Lung (tissue), 12 donors: ENCODE results near the gene PNPO. TPM values are rescaled to one million over a fixed set of nuclear protein-coding genes. Genes with fewer than 3 reads are reported as not detected.

Experiments used
- ATAC-seq: fragments of 200-7000 bp; cut with Tn5 transposase; one replicate; pipeline ENCODE4 v1.9.1; 2020; ENCODE audit warnings: moderate number of reproducible peaks; ENCODE audit not compliant: insufficient read depth, low FRiP score
- DNase-seq, 3 donors: peaks; one replicate each; pipeline ENCODE4 v3.0.0-alpha.2; 2013 to 2017
- H3K27ac ChIP-seq, 2 donors: one replicate each; pipeline ENCODE4 v1.5.1; 2013; ENCODE audit warnings: mild to moderate bottlenecking in 2 of 2, moderate library complexity in 2 of 2, control low read depth in 1 of 2, inconsistent platforms in 1 of 2, low read depth in 1 of 2, low read length in 1 of 2
- H3K27me3 ChIP-seq, 3 donors: one replicate each; pipeline ENCODE4 v1.5.1; 2013; ENCODE audit warnings: low read length in 2 of 3; ENCODE audit not compliant: control insufficient read depth in 3 of 3, insufficient read depth in 3 of 3
- H3K36me3 ChIP-seq, 4 donors: one replicate each; pipeline ENCODE4 v1.5.1; 2013; ENCODE audit warnings: low read length in 4 of 4, mild to moderate bottlenecking in 1 of 4, moderate library complexity in 1 of 4; ENCODE audit not compliant: control insufficient read depth in 4 of 4, insufficient read depth in 4 of 4
- H3K4me1 ChIP-seq, 5 donors: one replicate each; pipeline ENCODE4 v1.5.1; 2013; ENCODE audit warnings: low read length in 5 of 5, mild to moderate bottlenecking in 2 of 5, moderate library complexity in 1 of 5; ENCODE audit not compliant: control insufficient read depth in 5 of 5, insufficient read depth in 5 of 5
- H3K4me3 ChIP-seq: one replicate; pipeline ENCODE4 v1.5.1; 2013; ENCODE audit warnings: mild to moderate bottlenecking, control low read depth, moderate library complexity
- H3K9ac ChIP-seq, 2 donors: one replicate each; pipeline ENCODE4 v1.5.1; 2013; ENCODE audit warnings: low read length in 2 of 2, control low read depth in 1 of 2; ENCODE audit not compliant: insufficient read depth in 1 of 2
- H3K9me3 ChIP-seq, 4 donors: one replicate each; pipeline ENCODE4 v1.5.1; 2013; ENCODE audit warnings: low read length in 3 of 4, mild to moderate bottlenecking in 1 of 4, moderate library complexity in 1 of 4; ENCODE audit not compliant: control insufficient read depth in 4 of 4, insufficient read depth in 3 of 4
- CTCF ChIP-seq: IDR thresholded peaks from 2 replicates; pipeline ENCODE4 v1.5.1; 2012; ENCODE audit warnings: mild to moderate bottlenecking; ENCODE audit errors: control extremely low read depth, extremely low read depth
- WGBS, 2 donors: extraction: QIAGEN DNeasy Blood & Tissue Kit; methylation state at CpG; one replicate each; pipeline ENCODE4 v1.1.7; 2013; 5-methylcytosine and 5-hydroxymethylcytosine counted together
- polyA plus RNA-seq, 2 donors: library from polyadenylated mRNA; stranded (reverse); fragments of 200-250 nt; gene quantifications; one replicate each; pipeline ENCODE4 v1.2.1, GENCODE V29; 2013
- total RNA-seq, 2 donors: library from RNA; depleted of rRNA in 1 of 2; stranded (reverse); fragments of >200 nt in 1 of 2; gene quantifications; one replicate each; pipeline ENCODE4 v1.2.1, GENCODE V29; 2014 to 2021
- donor health status: control.
- donor health status: control.
- donor health status: Bipolar disorder and iron deficiency.
- donor health status: healthy.
- donor health status: DM: yes; HTN: yes; CAD: no.

The PNPO gene
- total and polyA plus RNA-seq, 4 donors, result 9.3 to 43.9 (median 11.2) TPM

GRCh38 chr17:47980541-47980940, 39.2 kb downstream of the PNPO start:
- Histone ChIP-seq H3K9me3 (no peaks in the 10 kb centered on the region), H3K36me3 (peaks cover 12 to 56% (median 37%) of the 10 kb centered on the region in 4 donors), H3K4me1 (no peaks in the 10 kb centered on the region), H3K9ac (no peak overlapping the region), H3K4me3 (no peak overlapping the region), H3K27ac (no peak overlapping the region), H3K27me3 (no peaks in the 10 kb centered on the region)
- ATAC-seq (no peak), DNase-seq (no peak)
- no peak for TF ChIP-seq CTCF

GRCh38 chr17:47981462-47981861, 40.1 kb downstream of the PNPO start:
- no peak for ATAC-seq

GRCh38 chr17:47982091-47982617, 40.8 kb downstream of the PNPO start:
- H3K27me3 ChIP-seq, result no peaks in the 10 kb centered on the region
- H3K4me1 ChIP-seq, result peaks cover 0 to 3% (median 0%) of the 10 kb centered on the region in 5 donors
- no peak for TF ChIP-seq CTCF
- no peak overlapping the region for H3K9ac ChIP-seq
- DNase-seq (no peak), ATAC-seq (no peak)
- no peak overlapping the region for H3K27ac ChIP-seq
- no peaks in the 10 kb centered on the region for H3K9me3 ChIP-seq
- H3K4me3 ChIP-seq, result no peak overlapping the region
- 74 to 78% methylated on average over 14 of the region's 14 CpGs for WGBS, 2 donors
- H3K36me3 ChIP-seq, result peaks cover 5 to 44% (median 30%) of the 10 kb centered on the region in 4 donors

More at GRCh38 chr17:47981462-47981861, 40.1 kb downstream of the PNPO start:
- no peak overlapping the region for H3K4me3 ChIP-seq
- H3K4me1 ChIP-seq, result no peaks in the 10 kb centered on the region
- no peaks in the 10 kb centered on the region for H3K27me3 ChIP-seq
- no peak for TF ChIP-seq CTCF
- no peaks in the 10 kb centered on the region for H3K9me3 ChIP-seq
- no peak overlapping the region for H3K9ac ChIP-seq
- DNase-seq, result no peak
- H3K27ac ChIP-seq, result no peak overlapping the region
- H3K36me3 ChIP-seq, result peaks cover 5 to 47% (median 33%) of the 10 kb centered on the region in 4 donors
- 45 to 77% methylated on average over 9 of the region's 9 CpGs for WGBS, 2 donors
